ENCODE results near the gene F7.
"Not testable (repeated sequence)": the region's sequence is repeated elsewhere in the genome, so short reads cannot be mapped to it uniquely, and the experiment has no call there.

F7 gene

GRCh38 chr13:113096745-113097305 lies 8.8 kb upstream of the F7 start:
- no peak for DNase-seq (ENCODE audit: extremely low spot score)
- CTCF ChIA-PET, result no interaction called here
- POLR2A ChIA-PET, result no interaction called here
- TF ChIP-seq SP1 (IDR thresholded peaks at IDR 0.05) (no peak), HDGF (IDR thresholded peaks at IDR 0.05; ENCODE audit: borderline replicate concordance) (no peak), SUZ12 (IDR thresholded peaks at IDR 0.05) (no peak), LEF1 (IDR thresholded peaks at IDR 0.05; ENCODE audit: borderline replicate concordance) (no peak), FOXA1 (IDR thresholded peaks at IDR 0.05) (no peak), FOXK2 (IDR thresholded peaks at IDR 0.05) (no peak), NFRKB (IDR thresholded peaks at IDR 0.05) (no peak), PKNOX1 (IDR thresholded peaks at IDR 0.05) (no peak)

GRCh38 chr13:113097651-113098050 lies 7.9 kb upstream of the F7 start:
- TF ChIP-seq TARDBP (IDR thresholded peaks at IDR 0.05) (no peak), BHLHE40 (IDR thresholded peaks at IDR 0.05; ENCODE audit: borderline replicate concordance) (no peak), FOXA1 (IDR thresholded peaks at IDR 0.05) (no peak), NFRKB (IDR thresholded peaks at IDR 0.05) (no peak), ARNT (IDR thresholded peaks at IDR 0.05) (no peak), ZNF384 (IDR thresholded peaks at IDR 0.05) (no peak), LEF1 (IDR thresholded peaks at IDR 0.05; ENCODE audit: borderline replicate concordance) (no peak), ELF4 (IDR thresholded peaks at IDR 0.05) (no peak), CTBP1 (IDR thresholded peaks at IDR 0.05; ENCODE audit: borderline replicate concordance) (no peak)
- no peak for DNase-seq (ENCODE audit: extremely low spot score)
- CTCF ChIA-PET, result interaction anchor here (1.0 kb wide), 1 partner anchor 155 kb away, joined by 5 read pairs; no protein-coding TSS in a partner anchor
- POLR2A ChIA-PET, result no interaction called here

- DNase-seq (ENCODE audit: extremely low spot score), result no peak
- POLR2A ChIA-PET, result no interaction called here
- CTCF ChIA-PET, result interaction anchor here (1.0 kb wide), 1 partner anchor 155 kb away, joined by 5 read pairs; no protein-coding TSS in a partner anchor
- TF ChIP-seq BHLHE40 (IDR thresholded peaks at IDR 0.05; ENCODE audit: borderline replicate concordance) (no peak), FOXA1 (IDR thresholded peaks at IDR 0.05) (no peak), ELF4 (IDR thresholded peaks at IDR 0.05) (no peak), HDGF (IDR thresholded peaks at IDR 0.05; ENCODE audit: borderline replicate concordance) (no peak), ARNT (IDR thresholded peaks at IDR 0.05) (no peak), SUZ12 (IDR thresholded peaks at IDR 0.05) (no peak), L3MBTL2 (conservative IDR thresholded peaks at IDR 0.05) (no peak), FOXK2 (IDR thresholded peaks at IDR 0.05) (no peak), LEF1 (IDR thresholded peaks at IDR 0.05; ENCODE audit: borderline replicate concordance) (no peak), CTBP1 (IDR thresholded peaks at IDR 0.05; ENCODE audit: borderline replicate concordance) (no peak), PKNOX1 (IDR thresholded peaks at IDR 0.05) (no peak), ZNF384 (IDR thresholded peaks at IDR 0.05) (no peak)
These were observed 7.3 kb upstream of the F7 start for GRCh38 chr13:113098162-113098732.

- TF ChIP-seq PKNOX1 (IDR thresholded peaks at IDR 0.05) (no peak), LEF1 (IDR thresholded peaks at IDR 0.05; ENCODE audit: borderline replicate concordance) (no peak), TARDBP (IDR thresholded peaks at IDR 0.05) (no peak), HDGF (IDR thresholded peaks at IDR 0.05; ENCODE audit: borderline replicate concordance) (no peak)
- DNase-seq (ENCODE audit: extremely low spot score), result no peak
- CTCF ChIA-PET, result no interaction called here
- POLR2A ChIA-PET, result no interaction called here
These were observed 6.4 kb upstream of the F7 start for GRCh38 chr13:113099142-113099541.

GRCh38 chr13:113102302-113102701 lies 3.3 kb upstream of the F7 start:
- DNase-seq (ENCODE audit: extremely low spot score); CTCF ChIA-PET; POLR2A ChIA-PET: not testable (repeated sequence)

GRCh38 chr13:113102727-113103126 lies 2.9 kb upstream of the F7 start:
- TF ChIP-seq BHLHE40 (IDR thresholded peaks at IDR 0.05; ENCODE audit: borderline replicate concordance), result no peak
- no peak for TF ChIP-seq SP1 (IDR thresholded peaks at IDR 0.05)
- TF ChIP-seq LEF1 (IDR thresholded peaks at IDR 0.05; ENCODE audit: borderline replicate concordance), result no peak
- no peak for TF ChIP-seq HDGF (IDR thresholded peaks at IDR 0.05; ENCODE audit: borderline replicate concordance)
- TF ChIP-seq ARNT (IDR thresholded peaks at IDR 0.05), result no peak
- TF ChIP-seq FOXM1 (IDR thresholded peaks at IDR 0.05; ENCODE audit: borderline replicate concordance), result no peak
- TF ChIP-seq L3MBTL2 (conservative IDR thresholded peaks at IDR 0.05), result no peak
- no peak for TF ChIP-seq CTBP1 (IDR thresholded peaks at IDR 0.05; ENCODE audit: borderline replicate concordance)
- TF ChIP-seq ZNF384 (IDR thresholded peaks at IDR 0.05), result no peak
- TF ChIP-seq SUZ12 (IDR thresholded peaks at IDR 0.05), result no peak
- TF ChIP-seq PKNOX1 (IDR thresholded peaks at IDR 0.05), result no peak
- TF ChIP-seq NFRKB (IDR thresholded peaks at IDR 0.05), result no peak
- no peak for TF ChIP-seq TARDBP (IDR thresholded peaks at IDR 0.05)
- TF ChIP-seq FOXA1 (IDR thresholded peaks at IDR 0.05), result no peak
- no peak for TF ChIP-seq ELF4 (IDR thresholded peaks at IDR 0.05)
- TF ChIP-seq FOXK2 (IDR thresholded peaks at IDR 0.05), result no peak
- ChIA-PET POLR2A (no interaction called here), CTCF (no interaction called here)
- no peak for DNase-seq (ENCODE audit: extremely low spot score)

Measured in HEK293T (cell line).